ENCODE data around the gene RPL19. TPM values are rescaled to one million over a fixed set of nuclear protein-coding genes. Genes with fewer than 3 reads are reported as not detected.

RPL19 gene
- total RNA-seq, 2 donors from 2014 or later: 1,534 to 2,029 TPM

GRCh38 chr17:39227364-39227919 is 27.4 kb downstream of the RPL19 start:
- TF ChIP-seq CTCF (IDR thresholded peaks at IDR 0.05) (no peak), POLR2A (IDR thresholded peaks at IDR 0.05) (no peak)
- DNase-seq: no peak
- intact Hi-C loops (cut with DNase I): no loop called here
- no peak overlapping the region for H3K27ac ChIP-seq
- 42 to 70% methylated on average over 2 of the region's 2 CpGs for WGBS, 2 donors
- ATAC-seq: no peak
- no peaks in the 10 kb centered on the region for H3K36me3 ChIP-seq (replicated peaks in 1 of 2; ENCODE audit: insufficient read depth in 1 of 2, low read depth in 2 of 2)
- peaks cover 24% of the 10 kb centered on the region for H3K4me1 ChIP-seq
- H3K9me3 ChIP-seq: no peaks in the 10 kb centered on the region
- no peak overlapping the region for H3K4me3 ChIP-seq
- peaks cover 0 to 12% of the 10 kb centered on the region in 2 donors for H3K27me3 ChIP-seq

- Histone ChIP-seq H3K9me3 (no peaks in the 10 kb centered on the region), H3K27ac (no peak overlapping the region), H3K36me3 (replicated peaks in 1 of 2; ENCODE audit: insufficient read depth in 1 of 2, low read depth in 2 of 2) (no peaks in the 10 kb centered on the region), H3K4me3 (no peak overlapping the region), H3K27me3 (peaks cover 0 to 19% of the 10 kb centered on the region in 2 donors), H3K4me1 (peaks cover 24% of the 10 kb centered on the region)
- DNase-seq (no peak), ATAC-seq (no peak)
- TF ChIP-seq POLR2A (IDR thresholded peaks at IDR 0.05) (no peak), CTCF (IDR thresholded peaks at IDR 0.05) (no peak)
- 53% methylated on average over 11 of the region's 11 CpGs for WGBS, 2 donors
- intact Hi-C loops (cut with DNase I): no loop called here
Measured at GRCh38 chr17:39229274-39229913, 29.3 kb downstream of the RPL19 start.

DNA sequence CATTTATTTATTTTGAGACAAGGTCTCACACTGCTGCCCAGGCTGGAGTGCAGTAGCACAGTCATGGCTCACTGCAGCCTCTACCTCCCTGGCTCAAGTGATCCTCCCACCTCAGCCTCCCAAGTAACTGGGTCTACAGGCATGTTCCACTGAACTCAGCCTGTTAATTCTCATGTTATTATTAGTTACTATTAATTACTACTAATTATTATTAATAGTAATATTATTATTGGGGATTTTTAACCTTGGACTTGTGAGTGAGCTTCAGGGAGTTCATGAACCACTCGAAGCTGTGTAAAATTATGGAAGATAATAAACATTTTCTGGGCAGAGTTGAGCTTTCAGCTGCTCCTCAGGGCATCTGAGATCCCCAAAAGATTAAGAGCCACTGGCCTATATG is 30.3 kb downstream of the RPL19 start:
- TF ChIP-seq POLR2A (IDR thresholded peaks at IDR 0.05) (no peak), CTCF (IDR thresholded peaks at IDR 0.05) (no peak)
- H3K4me1 ChIP-seq: peaks cover 15% of the 10 kb centered on the region
- no peaks in the 10 kb centered on the region for H3K9me3 ChIP-seq
- DNase-seq (no peak), ATAC-seq (no peak)
- no peak overlapping the region for H3K4me3 ChIP-seq
- 38 to 80% methylated on average over 1 of the region's 1 CpG for WGBS, 2 donors
- peaks cover 0 to 13% of the 10 kb centered on the region in 2 donors for H3K27me3 ChIP-seq
- H3K36me3 ChIP-seq (replicated peaks in 1 of 2; ENCODE audit: insufficient read depth in 1 of 2, low read depth in 2 of 2): no peaks in the 10 kb centered on the region
- intact Hi-C loops (cut with DNase I): loop anchor here (10.0 kb wide), 3 partner anchors 66 to 246 kb away; partner anchors contain the start of gene ARL5C
- H3K27ac ChIP-seq: no peak overlapping the region

GRCh38 chr17:39231091-39231561 is 31.0 kb downstream of the RPL19 start:
- H3K27me3 ChIP-seq: peaks cover 0 to 12% of the 10 kb centered on the region in 2 donors
- no peak overlapping the region for H3K4me3 ChIP-seq
- H3K36me3 ChIP-seq (replicated peaks in 1 of 2; ENCODE audit: insufficient read depth in 1 of 2, low read depth in 2 of 2): no peaks in the 10 kb centered on the region
- intact Hi-C loops (cut with DNase I): loop anchor here (10.0 kb wide), 3 partner anchors 66 to 246 kb away; partner anchors contain the start of gene ARL5C
- ATAC-seq: no peak
- no peak for DNase-seq
- WGBS, 2 donors: 19 to 27% methylated on average over 8 to 10 of the region's 10 CpGs
- no peaks in the 10 kb centered on the region for H3K9me3 ChIP-seq
- no peak for TF ChIP-seq POLR2A (IDR thresholded peaks at IDR 0.05)
- TF ChIP-seq CTCF (IDR thresholded peaks at IDR 0.05): no peak
- H3K4me1 ChIP-seq: peaks cover 9% of the 10 kb centered on the region
- H3K27ac ChIP-seq: no peak overlapping the region

All from body of pancreas (tissue), 4 donors.